H1 (cell line): ENCODE data around the gene IRF4.

Experiments used
- CTCF ChIP-seq, 3 experiments: IDR thresholded peaks; 1 replicate in 2 of 3; 2 replicates in 1 of 3; pipeline versions ENCODE4 v1.5.1 to v1.6.1; 2011; ENCODE audit warnings: low read length in 3 of 3, mild to moderate bottlenecking in 3 of 3, inconsistent platforms in 2 of 3, low read depth in 1 of 3, moderate library complexity in 1 of 3; ENCODE audit not compliant: insufficient read depth in 1 of 3; ENCODE audit errors: control extremely low read depth in 1 of 3
- JUND ChIP-seq: IDR thresholded peaks from 2 replicates; pipeline ENCODE4 v1.6.1; 2011; ENCODE audit warnings: mild to moderate bottlenecking, improper control_type of control experiment, low read length
- KDM1A ChIP-seq: fragments of 200-600, 300-600 bp; sonication (generic); IDR thresholded peaks from 2 replicates; pipeline ENCODE4 v1.7.1; 2016; ENCODE audit warnings: mild to moderate bottlenecking, low read length, borderline replicate concordance
- NRF1 ChIP-seq: IDR thresholded peaks from 2 replicates; pipeline ENCODE4 v1.6.1; 2011; ENCODE audit warnings: mild to moderate bottlenecking, low read depth, low read length, improper control_type of control experiment

- TF ChIP-seq JUND (no peak), CTCF (IDR thresholded peaks at IDR 0.05; ENCODE audit: control extremely low read depth in 1 of 3, insufficient read depth in 1 of 3, low read depth in 1 of 3, low read length in 3 of 3) (no peak), KDM1A (no peak), NRF1 (no peak)
Observed at GRCh38 chr6:400815-401214, 9.3 kb downstream of the IRF4 start.
